GM12875 (cell line): ENCODE data around the gene NPEPL1.

ENCODE experiments used
- H3K4me3 ChIP-seq: one replicate; pipeline ENCODE4 v1.5.1; 2011; ENCODE audit warnings: low read depth, low read length, control low read depth
- TF ChIP-seq, protein P1 (sequence below): IDR thresholded peaks from 2 replicates; pipeline ENCODE4 v1.5.1; 2011; ENCODE audit warnings: low read depth, mild to moderate bottlenecking, control low read depth, inconsistent platforms, low read length, moderate library complexity, borderline replicate concordance; ENCODE audit not compliant: insufficient read depth

NPEPL1 gene

GRCh38 chr20:58675641-58676040 lies 17.0 kb upstream of the NPEPL1 start:
- TF ChIP-seq, protein P1, sequence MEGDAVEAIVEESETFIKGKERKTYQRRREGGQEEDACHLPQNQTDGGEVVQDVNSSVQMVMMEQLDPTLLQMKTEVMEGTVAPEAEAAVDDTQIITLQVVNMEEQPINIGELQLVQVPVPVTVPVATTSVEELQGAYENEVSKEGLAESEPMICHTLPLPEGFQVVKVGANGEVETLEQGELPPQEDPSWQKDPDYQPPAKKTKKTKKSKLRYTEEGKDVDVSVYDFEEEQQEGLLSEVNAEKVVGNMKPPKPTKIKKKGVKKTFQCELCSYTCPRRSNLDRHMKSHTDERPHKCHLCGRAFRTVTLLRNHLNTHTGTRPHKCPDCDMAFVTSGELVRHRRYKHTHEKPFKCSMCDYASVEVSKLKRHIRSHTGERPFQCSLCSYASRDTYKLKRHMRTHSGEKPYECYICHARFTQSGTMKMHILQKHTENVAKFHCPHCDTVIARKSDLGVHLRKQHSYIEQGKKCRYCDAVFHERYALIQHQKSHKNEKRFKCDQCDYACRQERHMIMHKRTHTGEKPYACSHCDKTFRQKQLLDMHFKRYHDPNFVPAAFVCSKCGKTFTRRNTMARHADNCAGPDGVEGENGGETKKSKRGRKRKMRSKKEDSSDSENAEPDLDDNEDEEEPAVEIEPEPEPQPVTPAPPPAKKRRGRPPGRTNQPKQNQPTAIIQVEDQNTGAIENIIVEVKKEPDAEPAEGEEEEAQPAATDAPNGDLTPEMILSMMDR: no peak
- no peak overlapping the region for H3K4me3 ChIP-seq

GRCh38 chr20:58676161-58676560 lies 16.4 kb upstream of the NPEPL1 start:
- TF ChIP-seq, protein P1: no peak
- H3K4me3 ChIP-seq: no peak overlapping the region

- TF ChIP-seq, protein P1: no peak
- no peak overlapping the region for H3K4me3 ChIP-seq
These were observed 15.5 kb upstream of the NPEPL1 start for GRCh38 chr20:58677079-58677604.

DNA sequence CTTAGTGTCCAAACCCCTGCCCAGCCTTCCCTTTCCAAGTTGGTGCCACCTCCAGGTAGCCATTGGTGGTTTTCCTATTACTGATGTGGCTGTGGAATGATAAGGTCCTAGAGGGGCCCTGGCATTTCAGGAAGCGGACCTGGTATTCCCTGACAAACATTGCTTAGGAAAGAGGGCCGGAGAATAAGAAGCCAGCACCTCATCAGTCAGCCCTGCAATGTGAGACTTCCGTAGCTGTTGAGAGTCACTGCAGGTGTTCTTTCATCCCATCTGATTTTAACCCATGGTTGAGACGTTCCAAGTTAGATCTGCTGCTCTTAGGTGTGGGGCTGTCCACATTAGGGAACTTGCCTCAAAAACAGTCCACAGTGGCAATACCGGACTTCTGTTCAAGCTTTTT lies 14.8 kb upstream of the NPEPL1 start:
- no peak overlapping the region for H3K4me3 ChIP-seq
- TF ChIP-seq, protein P1: no peak

- no peak overlapping the region for H3K4me3 ChIP-seq
- TF ChIP-seq, protein P1: no peak
These were observed 13.8 kb upstream of the NPEPL1 start for GRCh38 chr20:58678806-58679205.

DNA sequence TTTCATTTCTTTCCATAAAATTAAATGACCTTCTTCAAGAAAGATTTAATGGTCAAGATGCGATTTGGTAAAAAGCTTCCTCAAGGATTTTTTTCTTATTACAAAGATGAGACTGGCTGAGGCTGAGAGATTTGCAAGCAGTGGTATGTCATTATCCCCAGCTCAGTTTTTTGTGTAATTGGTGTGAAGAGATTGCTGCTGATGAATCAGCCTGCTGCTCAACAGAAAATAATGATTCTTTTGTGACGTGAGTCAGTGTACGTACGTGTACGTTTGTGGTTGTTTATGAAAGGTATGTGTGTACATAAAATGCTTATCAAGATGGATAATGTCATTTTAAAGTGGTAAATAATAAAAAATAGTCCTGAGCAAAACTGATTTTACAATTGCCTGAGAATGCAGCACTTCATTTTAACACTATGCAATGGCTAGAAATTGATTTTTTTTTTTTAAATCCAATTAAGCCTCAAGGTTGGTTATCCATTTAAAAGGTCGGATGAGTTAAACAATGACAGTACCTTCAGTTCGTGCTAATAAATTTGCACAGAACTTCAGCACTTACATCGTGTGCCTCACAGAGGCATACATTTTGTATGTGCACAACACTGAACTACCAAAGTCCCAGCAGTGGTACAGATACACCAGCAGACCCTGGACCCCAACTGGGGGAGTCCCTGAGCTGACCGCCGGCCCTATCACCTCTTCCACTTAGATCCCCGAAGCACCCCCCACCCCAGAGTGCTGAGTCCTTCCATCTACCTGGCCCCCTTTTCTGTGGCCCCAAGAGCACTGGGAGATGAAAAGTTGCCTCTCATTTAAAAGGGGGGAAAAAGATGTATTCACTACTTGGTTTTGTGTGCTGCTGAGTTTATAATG lies 9.7 kb upstream of the NPEPL1 start:
- H3K4me3 ChIP-seq: no peak overlapping the region
- TF ChIP-seq, protein P1: no peak

DNA sequence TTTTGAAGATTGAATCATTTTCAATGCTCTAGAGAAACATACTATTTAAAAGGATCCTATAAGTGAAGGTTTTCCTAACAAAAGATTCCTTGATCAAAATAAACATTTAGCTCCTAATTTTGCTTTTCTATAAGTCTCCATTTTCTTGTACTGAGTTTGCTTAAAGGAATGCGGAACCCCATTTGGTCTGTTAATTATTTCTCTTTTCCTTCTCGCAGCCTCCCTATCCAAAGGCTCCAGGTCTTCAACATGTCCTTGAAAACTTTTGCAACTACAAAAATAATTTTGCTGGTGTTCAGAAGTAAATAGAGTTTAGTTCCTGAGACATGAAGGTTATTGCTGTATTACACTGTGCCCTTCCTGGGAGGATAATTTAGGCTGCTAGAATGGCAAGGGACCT lies 8.3 kb upstream of the NPEPL1 start:
- H3K4me3 ChIP-seq: no peak overlapping the region
- TF ChIP-seq, protein P1: no peak
